Choroid plexus epithelial cell (primary cell): ENCODE measurements around the gene DOLK.

Source experiments
- DNase-seq: peaks from one replicate; pipeline ENCODE4 v3.0.0-alpha.2; 2010; ENCODE audit warnings: low read depth
- H3K4me3 ChIP-seq: 2 replicates; pipeline ENCODE4 v1.5.1; 2011; ENCODE audit warnings: low read depth, mild to moderate bottlenecking, control low read depth, low read length, moderate library complexity
- TF ChIP-seq, protein P1 (sequence below): conservative IDR thresholded peaks from 2 replicates; pipeline ENCODE4 v1.5.1; 2011; ENCODE audit warnings: low read depth, mild to moderate bottlenecking, control low read depth, inconsistent platforms, low read length, moderate library complexity

Gene DOLK

DNA sequence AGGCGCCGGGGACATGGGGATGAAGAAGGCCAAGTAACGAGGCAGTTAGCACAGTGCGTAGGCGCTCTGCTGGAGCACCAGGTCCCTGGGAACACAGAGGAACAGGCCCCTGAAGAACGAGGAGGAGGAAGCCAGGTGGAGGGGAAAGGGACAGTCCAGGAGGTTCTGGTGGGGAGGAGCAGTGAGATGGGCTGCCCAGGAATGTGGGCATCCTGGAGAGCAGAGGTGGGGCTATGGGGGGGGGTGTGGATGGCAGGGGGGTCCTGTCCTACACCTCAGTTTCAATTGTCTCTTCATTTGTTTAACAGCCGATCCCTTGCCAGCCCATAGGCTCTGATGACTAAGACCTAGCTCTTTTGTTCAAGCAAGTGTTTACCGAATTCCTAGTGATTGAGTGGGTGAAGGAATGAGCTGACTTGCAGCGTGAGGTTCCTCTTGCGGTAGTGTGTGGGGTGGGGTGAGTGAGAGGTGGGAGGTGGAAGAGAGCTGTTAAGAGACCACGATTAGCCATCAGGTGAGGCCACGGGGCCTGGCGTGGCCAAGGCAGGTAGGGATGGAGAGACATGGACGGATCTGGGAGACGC lies 35.0 kb downstream of the DOLK start:
- TF ChIP-seq, protein P1, sequence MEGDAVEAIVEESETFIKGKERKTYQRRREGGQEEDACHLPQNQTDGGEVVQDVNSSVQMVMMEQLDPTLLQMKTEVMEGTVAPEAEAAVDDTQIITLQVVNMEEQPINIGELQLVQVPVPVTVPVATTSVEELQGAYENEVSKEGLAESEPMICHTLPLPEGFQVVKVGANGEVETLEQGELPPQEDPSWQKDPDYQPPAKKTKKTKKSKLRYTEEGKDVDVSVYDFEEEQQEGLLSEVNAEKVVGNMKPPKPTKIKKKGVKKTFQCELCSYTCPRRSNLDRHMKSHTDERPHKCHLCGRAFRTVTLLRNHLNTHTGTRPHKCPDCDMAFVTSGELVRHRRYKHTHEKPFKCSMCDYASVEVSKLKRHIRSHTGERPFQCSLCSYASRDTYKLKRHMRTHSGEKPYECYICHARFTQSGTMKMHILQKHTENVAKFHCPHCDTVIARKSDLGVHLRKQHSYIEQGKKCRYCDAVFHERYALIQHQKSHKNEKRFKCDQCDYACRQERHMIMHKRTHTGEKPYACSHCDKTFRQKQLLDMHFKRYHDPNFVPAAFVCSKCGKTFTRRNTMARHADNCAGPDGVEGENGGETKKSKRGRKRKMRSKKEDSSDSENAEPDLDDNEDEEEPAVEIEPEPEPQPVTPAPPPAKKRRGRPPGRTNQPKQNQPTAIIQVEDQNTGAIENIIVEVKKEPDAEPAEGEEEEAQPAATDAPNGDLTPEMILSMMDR = no peak
- no peak overlapping the region for H3K4me3 ChIP-seq
- peak; percentile 86 for DNase-seq

- no peak for DNase-seq
- TF ChIP-seq, protein P1 = no peak
- H3K4me3 ChIP-seq = no peak overlapping the region
These were observed 35.8 kb downstream of the DOLK start for GRCh38 chr9:128911529-128912035.

DNA sequence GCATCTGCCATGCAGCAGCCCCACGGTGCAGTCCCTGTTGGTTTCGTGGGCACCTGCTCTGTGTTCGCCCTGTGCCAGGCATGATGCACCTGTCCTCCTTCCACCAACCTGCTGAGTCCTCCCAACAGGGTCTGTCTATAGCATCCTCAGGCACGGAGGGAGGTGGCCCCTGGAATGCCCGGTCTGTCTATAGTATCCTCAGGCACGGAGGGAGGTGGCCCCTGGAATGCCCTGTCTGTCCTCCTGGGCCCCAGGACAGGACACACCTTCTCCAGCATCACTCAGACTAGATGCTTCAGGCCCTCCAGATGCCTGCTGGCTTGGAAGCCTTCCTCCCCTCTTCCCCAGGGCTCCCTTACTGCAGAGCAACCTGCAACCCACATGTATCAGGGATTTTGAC lies 36.5 kb downstream of the DOLK start:
- TF ChIP-seq, protein P1 = no peak
- H3K4me3 ChIP-seq = no peak overlapping the region
- no peak for DNase-seq

DNA sequence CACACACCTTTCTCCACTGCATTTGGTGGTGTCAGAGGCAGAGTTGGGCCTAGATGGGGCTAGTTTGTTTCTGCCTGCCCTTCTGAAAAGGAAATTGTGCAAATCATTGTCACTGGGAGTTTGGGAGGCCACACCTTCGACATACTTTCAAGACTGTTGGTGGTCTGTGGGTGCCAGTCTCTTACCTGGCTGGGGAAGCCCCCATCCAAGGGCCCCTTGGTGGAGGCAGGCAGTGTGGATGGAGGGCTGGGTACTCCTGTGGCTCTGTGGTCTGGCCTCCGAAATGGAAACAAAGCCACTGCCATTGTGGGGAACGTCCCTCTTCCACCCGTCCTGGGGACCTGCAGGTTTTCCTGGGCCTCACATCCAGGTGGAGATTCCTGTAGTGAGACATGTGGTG lies 37.5 kb downstream of the DOLK start:
- no peak overlapping the region for H3K4me3 ChIP-seq
- TF ChIP-seq, protein P1 = no peak
- DNase-seq = no peak

GRCh38 chr9:128908372-128908771 lies 39.0 kb downstream of the DOLK start:
- H3K4me3 ChIP-seq = no peak overlapping the region
- TF ChIP-seq, protein P1 = no peak
- DNase-seq = no peak

- DNase-seq = no peak
- TF ChIP-seq, protein P1 = no peak
- H3K4me3 ChIP-seq = no peak overlapping the region
These were observed 40.7 kb downstream of the DOLK start for GRCh38 chr9:128906741-128907140.

DNA sequence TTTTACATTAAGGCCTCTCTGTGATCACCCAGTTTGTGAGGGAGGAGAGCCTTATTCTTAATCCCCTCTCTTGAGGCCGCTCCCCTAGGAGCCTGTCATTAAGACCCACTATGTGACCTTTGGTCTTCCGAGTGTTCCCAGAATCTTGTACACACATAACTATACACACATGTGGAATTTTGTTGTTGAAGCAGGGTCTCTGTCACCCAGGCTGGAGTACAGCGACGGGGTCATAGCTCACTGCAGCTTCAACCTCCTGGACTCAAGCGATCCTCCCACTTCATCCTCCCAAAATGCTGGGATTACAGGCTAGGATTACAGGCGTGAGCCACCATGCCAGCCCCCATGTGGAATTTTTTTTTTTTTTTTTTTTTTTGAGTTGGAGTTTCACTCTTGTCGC lies 41.4 kb downstream of the DOLK start:
- no peak for DNase-seq
- TF ChIP-seq, protein P1 = no peak
- no peak overlapping the region for H3K4me3 ChIP-seq
